ENCODE data around the gene ASB11.

The ASB11 gene

GRCh38 chrX:15241301-15241700 lies 74.1 kb downstream of the ASB11 start:
- H3K4me3 ChIP-seq (ENCODE audit: low read depth, low read length) = no peak overlapping the region
- no peak for TF ChIP-seq CTCF (IDR thresholded peaks at IDR 0.05; ENCODE audit: control insufficient read depth, extremely low read depth, insufficient read depth)
- no peak for DNase-seq (ENCODE audit: low read depth)

GRCh38 chrX:15240414-15240813 lies 75.0 kb downstream of the ASB11 start:
- TF ChIP-seq CTCF (IDR thresholded peaks at IDR 0.05; ENCODE audit: control insufficient read depth, extremely low read depth, insufficient read depth) = no peak
- no peak for DNase-seq (ENCODE audit: low read depth)
- no peak overlapping the region for H3K4me3 ChIP-seq (ENCODE audit: low read depth, low read length)

GRCh38 chrX:15236146-15236545 lies 79.3 kb downstream of the ASB11 start:
- DNase-seq (ENCODE audit: low read depth) = no peak
- TF ChIP-seq CTCF (IDR thresholded peaks at IDR 0.05; ENCODE audit: control insufficient read depth, extremely low read depth, insufficient read depth) = no peak
- H3K4me3 ChIP-seq (ENCODE audit: low read depth, low read length) = no peak overlapping the region

- no peak for DNase-seq (ENCODE audit: low read depth)
- no peak for TF ChIP-seq CTCF (IDR thresholded peaks at IDR 0.05; ENCODE audit: control insufficient read depth, extremely low read depth, insufficient read depth)
- no peak overlapping the region for H3K4me3 ChIP-seq (ENCODE audit: low read depth, low read length)
These were observed 80.4 kb downstream of the ASB11 start for GRCh38 chrX:15235001-15235400.

GRCh38 chrX:15233416-15234015 lies 81.9 kb downstream of the ASB11 start:
- no peak for DNase-seq (ENCODE audit: low read depth)

More at GRCh38 chrX:15233416-15234015, 81.9 kb downstream of the ASB11 start:
- no peak for TF ChIP-seq CTCF (IDR thresholded peaks at IDR 0.05; ENCODE audit: control insufficient read depth, extremely low read depth, insufficient read depth)
- no peak overlapping the region for H3K4me3 ChIP-seq (ENCODE audit: low read depth, low read length)
